Measurements from ENCODE around the gene TUT1.
"Not testable (repeated sequence)": the region's sequence is repeated elsewhere in the genome, so short reads cannot be mapped to it uniquely, and the experiment has no call there.

DNA sequence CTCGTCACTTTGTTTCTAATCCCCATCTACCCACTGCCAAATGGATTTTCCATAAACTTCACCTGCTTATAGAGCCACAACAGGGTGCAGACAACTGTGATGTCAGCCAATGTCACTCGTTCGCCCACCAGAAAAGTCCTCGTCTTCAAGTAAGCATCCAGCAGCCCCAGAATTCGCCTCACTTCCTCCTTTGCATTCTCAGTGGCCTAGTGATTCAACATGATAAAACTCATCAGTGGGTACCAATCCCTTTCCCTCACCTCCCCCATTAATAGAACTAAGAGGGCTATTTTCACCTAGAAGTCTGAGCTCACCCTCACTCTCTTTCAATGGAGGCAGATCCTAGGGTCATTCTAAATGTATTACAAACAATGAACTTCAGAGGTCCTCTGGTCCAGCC is 20.4 kb downstream of the TUT1 start:
- TF ChIP-seq, protein P1, sequence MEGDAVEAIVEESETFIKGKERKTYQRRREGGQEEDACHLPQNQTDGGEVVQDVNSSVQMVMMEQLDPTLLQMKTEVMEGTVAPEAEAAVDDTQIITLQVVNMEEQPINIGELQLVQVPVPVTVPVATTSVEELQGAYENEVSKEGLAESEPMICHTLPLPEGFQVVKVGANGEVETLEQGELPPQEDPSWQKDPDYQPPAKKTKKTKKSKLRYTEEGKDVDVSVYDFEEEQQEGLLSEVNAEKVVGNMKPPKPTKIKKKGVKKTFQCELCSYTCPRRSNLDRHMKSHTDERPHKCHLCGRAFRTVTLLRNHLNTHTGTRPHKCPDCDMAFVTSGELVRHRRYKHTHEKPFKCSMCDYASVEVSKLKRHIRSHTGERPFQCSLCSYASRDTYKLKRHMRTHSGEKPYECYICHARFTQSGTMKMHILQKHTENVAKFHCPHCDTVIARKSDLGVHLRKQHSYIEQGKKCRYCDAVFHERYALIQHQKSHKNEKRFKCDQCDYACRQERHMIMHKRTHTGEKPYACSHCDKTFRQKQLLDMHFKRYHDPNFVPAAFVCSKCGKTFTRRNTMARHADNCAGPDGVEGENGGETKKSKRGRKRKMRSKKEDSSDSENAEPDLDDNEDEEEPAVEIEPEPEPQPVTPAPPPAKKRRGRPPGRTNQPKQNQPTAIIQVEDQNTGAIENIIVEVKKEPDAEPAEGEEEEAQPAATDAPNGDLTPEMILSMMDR (IDR thresholded peaks at IDR 0.05), result not testable (repeated sequence)
- not testable (repeated sequence) for TF ChIP-seq EP300, POLR2A, POLR2AphosphoS5 (IDR thresholded peaks at IDR 0.05)
